GM10248 (cell line): ENCODE data around the gene MTRF1L.
A peak's percentile ranks its signal among the peaks of the same experiment; 100 is the strongest.

Experiments used
- CTCF ChIA-PET: fragments of 300-600 bp; sonication (Branson Sonifier 250); formaldehyde crosslinking; extraction: SDS; loops from one replicate; lab custom pipeline; 2021; ENCODE audit warnings: antibody characterized with exemption; lab: Yijun Ruan, JAX
- POLR2A ChIA-PET: fragments of 350-650 bp; sonication (Branson Sonifier 250); formaldehyde crosslinking; extraction: SDS; loops from one replicate; lab custom pipeline; 2020; ENCODE audit warnings: antibody characterized with exemption; lab: Yijun Ruan, JAX
- DNase-seq: peaks from one replicate; pipeline ENCODE4 v3.0.0; 2012; ENCODE audit errors: extremely low spot score
- CTCF ChIP-seq: IDR thresholded peaks from 2 replicates; pipeline ENCODE4 v1.5.1; 2012; ENCODE audit warnings: mild to moderate bottlenecking, low read depth; ENCODE audit errors: extremely low read depth, missing control alignments, control extremely low read depth

The MTRF1L gene

GRCh38 chr6:153043719-153044118, 41.2 kb upstream of the MTRF1L start:
- POLR2A ChIA-PET, result no interaction called here
- no peak for DNase-seq
- TF ChIP-seq CTCF, result no peak
- CTCF ChIA-PET, result interaction anchor here (1.7 to 2.3 kb wide), 2 partner anchors 11 to 19 kb away, joined by 6 read pairs; no protein-coding TSS in a partner anchor

GRCh38 chr6:153038378-153039057, 36.0 kb upstream of the MTRF1L start:
- no peak for TF ChIP-seq CTCF
- ChIA-PET POLR2A (no interaction called here), CTCF (interaction anchor here (1.5 to 2.6 kb wide), 2 partner anchors 13 to 14 kb away, joined by 5 to 6 read pairs; no protein-coding TSS in a partner anchor)
- DNase-seq, result no peak

GRCh38 chr6:153034139-153034538, 31.6 kb upstream of the MTRF1L start:
- ChIA-PET POLR2A (no interaction called here), CTCF (interaction anchor here (0.8 to 1.5 kb wide), 4 partner anchors 8 to 18 kb away, joined by 3 to 4 read pairs (median 4); no protein-coding TSS in a partner anchor)
- TF ChIP-seq CTCF, result no peak
- no peak for DNase-seq

- ChIA-PET POLR2A (no interaction called here), CTCF (interaction anchor here (0.7 to 2.3 kb wide), 4 partner anchors 12 to 863 kb away, joined by 3 to 7 read pairs (median 4); no protein-coding TSS in a partner anchor)
- no peak for DNase-seq
- peak; percentile 25 for TF ChIP-seq CTCF
Measured at GRCh38 chr6:153032255-153032882, 29.9 kb upstream of the MTRF1L start.

GRCh38 chr6:153031335-153031955, 28.9 kb upstream of the MTRF1L start:
- DNase-seq, result no peak
- CTCF ChIA-PET, result interaction anchor here (2.3 kb wide), 1 partner anchor 77 kb away, joined by 7 read pairs; no protein-coding TSS in a partner anchor
- no peak for TF ChIP-seq CTCF
- POLR2A ChIA-PET, result no interaction called here

GRCh38 chr6:153028963-153029362, 26.5 kb upstream of the MTRF1L start:
- DNase-seq, result no peak
- ChIA-PET POLR2A (no interaction called here), CTCF (interaction anchor here (0.9 kb wide), 1 partner anchor 9 kb away, joined by 3 read pairs; no protein-coding TSS in a partner anchor)
- no peak for TF ChIP-seq CTCF
